GM23248 (cell line): ENCODE data around the gene SLC44A4.
"Not testable (repeated sequence)": the region's sequence is repeated elsewhere in the genome, so short reads cannot be mapped to it uniquely, and the experiment has no call there.

ENCODE experiments used
- EZH2 ChIP-seq: fragments of 200-600 bp; sonication (generic); IDR thresholded peaks from 2 replicates; pipeline ENCODE4 v1.6.1; 2018; ENCODE audit warnings: antibody characterized with exemption, mild to moderate bottlenecking; ENCODE audit not compliant: insufficient read depth, poor library complexity, severe bottlenecking
- EZH2phosphoT487 ChIP-seq: fragments of 200-600 bp; sonication (generic); IDR thresholded peaks from 2 replicates; pipeline ENCODE4 v1.6.1; 2018; ENCODE audit warnings: antibody characterized with exemption, moderate library complexity, mild to moderate bottlenecking, low read depth; ENCODE audit not compliant: insufficient read depth

DNA sequence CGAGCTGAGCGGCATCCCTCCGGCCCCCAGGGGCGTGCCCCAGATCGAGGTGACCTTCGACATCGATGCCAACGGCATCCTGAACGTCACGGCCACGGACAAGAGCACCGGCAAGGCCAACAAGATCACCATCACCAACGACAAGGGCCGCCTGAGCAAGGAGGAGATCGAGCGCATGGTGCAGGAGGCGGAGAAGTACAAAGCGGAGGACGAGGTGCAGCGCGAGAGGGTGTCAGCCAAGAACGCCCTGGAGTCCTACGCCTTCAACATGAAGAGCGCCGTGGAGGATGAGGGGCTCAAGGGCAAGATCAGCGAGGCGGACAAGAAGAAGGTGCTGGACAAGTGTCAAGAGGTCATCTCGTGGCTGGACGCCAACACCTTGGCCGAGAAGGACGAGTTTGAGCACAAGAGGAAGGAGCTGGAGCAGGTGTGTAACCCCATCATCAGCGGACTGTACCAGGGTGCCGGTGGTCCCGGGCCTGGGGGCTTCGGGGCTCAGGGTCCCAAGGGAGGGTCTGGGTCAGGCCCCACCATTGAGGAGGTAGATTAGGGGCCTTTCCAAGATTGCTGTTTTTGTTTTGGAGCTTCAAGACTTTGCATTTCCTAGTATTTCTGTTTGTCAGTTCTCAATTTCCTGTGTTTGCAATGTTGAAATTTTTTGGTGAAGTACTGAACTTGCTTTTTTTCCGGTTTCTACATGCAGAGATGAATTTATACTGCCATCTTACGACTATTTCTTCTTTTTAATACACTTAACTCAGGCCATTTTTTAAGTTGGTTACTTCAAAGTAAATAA lies 61.5 kb downstream of the SLC44A4 start:
- TF ChIP-seq EZH2, EZH2phosphoT487: not testable (repeated sequence)
